HG03175 (cell line): ENCODE results near the gene NCOA1.
"Not testable (repeated sequence)": the region's sequence is repeated elsewhere in the genome, so short reads cannot be mapped to it uniquely, and the experiment has no call there.

ENCODE experiments used
- ATAC-seq: cut with Tn5 transposase; IDR thresholded peaks from one replicate; pipeline ENCODE4 v1.9.1; 2021; ENCODE audit warnings: mild to moderate bottlenecking, moderate library complexity; ENCODE audit not compliant: unreplicated experiment

The NCOA1 gene

GRCh38 chr2:24505534-24506275 is 14.7 kb downstream of the NCOA1 start:
- ATAC-seq = no peak

DNA sequence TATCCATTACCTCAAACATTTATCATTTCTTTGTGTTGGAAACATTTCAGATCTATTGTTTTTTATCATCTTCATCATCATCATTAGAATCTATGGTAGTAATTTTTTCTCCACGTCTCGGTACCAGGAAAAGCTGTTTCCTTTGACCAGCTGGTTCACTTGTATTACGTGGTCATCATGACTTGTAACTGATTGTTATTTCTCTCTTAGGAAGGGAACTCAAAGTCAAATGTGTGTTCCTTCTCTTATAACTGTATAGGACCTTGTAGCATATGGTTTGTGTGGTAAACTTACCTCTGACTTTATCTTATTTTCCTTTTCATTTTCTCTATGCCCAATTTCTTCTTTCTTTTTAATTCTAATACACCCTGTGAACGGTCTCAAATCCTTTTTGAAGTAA is 16.5 kb downstream of the NCOA1 start:
- ATAC-seq = no peak

DNA sequence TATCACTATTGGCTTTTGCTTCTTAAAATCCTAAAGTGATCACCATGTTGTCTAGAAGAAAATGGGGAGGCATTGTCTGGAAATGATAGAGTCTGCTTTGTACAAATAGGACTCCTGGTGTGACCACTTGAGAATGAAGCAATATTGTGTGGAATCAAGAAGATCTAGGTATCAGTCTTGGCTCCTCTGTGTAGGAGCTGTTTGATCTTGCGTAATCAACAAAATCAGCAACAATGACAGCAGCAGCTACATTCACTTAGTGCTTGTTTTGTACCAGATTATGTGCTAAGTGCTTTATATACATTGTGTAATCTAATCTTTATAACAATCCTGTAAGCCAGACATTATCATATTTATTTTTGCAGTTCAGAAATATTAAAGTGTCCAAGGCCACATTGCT is 17.8 kb downstream of the NCOA1 start:
- ATAC-seq = no peak

GRCh38 chr2:24509425-24509824 is 18.4 kb downstream of the NCOA1 start:
- ATAC-seq = peak; percentile 85

- peak; percentile 40 for ATAC-seq
Observed at GRCh38 chr2:24509840-24510239, 18.8 kb downstream of the NCOA1 start.

GRCh38 chr2:24510771-24511170 is 19.7 kb downstream of the NCOA1 start:
- ATAC-seq = no peak

- ATAC-seq = no peak
Observed at GRCh38 chr2:24511198-24511597, 20.1 kb downstream of the NCOA1 start.

- peak; percentile 33 for ATAC-seq
Observed at GRCh38 chr2:24511894-24512293, 20.8 kb downstream of the NCOA1 start.

DNA sequence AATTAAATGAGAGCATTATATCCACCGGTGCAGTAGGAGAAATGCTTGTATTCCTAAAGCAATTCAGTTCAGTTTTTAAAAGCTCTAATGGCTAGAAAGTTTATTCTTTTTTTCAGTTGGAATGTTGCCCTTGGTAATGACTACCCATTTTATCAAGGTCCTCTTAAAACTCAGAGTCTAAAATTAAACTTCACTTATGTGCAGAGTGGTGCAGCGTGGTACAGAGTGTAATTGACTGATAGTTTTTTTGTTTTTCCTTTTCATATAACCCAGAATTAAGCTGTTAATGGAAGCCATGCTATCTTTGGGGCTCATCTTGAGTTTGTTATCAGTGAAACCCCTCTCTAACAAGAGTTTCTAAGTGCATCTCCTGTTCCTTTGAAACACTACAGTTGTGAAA is 21.4 kb downstream of the NCOA1 start:
- no peak for ATAC-seq

- ATAC-seq = no peak
Observed at GRCh38 chr2:24512831-24513230, 21.8 kb downstream of the NCOA1 start.

GRCh38 chr2:24513281-24514071 is 22.4 kb downstream of the NCOA1 start:
- no peak for ATAC-seq

DNA sequence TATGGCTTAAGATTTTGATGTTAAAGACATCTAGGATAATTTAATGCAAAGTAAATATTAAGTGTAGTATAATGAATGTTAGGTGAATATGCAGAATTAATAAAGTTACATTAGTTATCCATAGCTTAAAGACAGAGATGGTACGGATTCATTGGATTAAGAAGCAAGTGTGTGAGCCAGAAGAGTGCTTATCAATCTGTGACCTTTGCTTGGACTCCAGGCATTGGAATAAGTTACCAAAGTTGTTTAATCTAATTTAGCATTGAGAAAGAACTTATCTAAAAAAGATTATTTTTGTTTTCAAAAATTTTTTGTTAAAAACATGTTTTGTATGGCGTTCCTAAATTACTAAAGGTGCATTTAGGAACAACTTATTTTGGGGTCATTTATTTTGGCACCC is 23.8 kb downstream of the NCOA1 start:
- ATAC-seq = no peak

DNA sequence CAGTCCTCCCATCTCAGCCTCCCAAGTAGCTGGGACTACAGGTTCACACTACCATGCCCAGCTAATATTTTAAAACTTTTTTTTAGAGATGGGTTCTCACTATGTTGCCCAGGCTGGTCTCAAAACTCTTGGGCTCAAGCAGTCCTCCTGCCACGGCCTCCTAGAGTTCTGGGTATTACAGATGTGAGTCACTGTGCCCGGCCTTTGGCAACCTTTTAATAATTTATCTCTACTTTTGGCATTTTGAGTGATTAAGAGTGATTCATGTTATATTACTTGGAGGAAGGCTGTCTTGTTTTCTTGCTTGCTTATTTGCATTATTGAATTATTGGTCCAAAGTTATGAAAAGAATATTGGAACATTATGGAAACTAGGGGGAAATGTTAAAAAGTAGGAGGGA is 24.3 kb downstream of the NCOA1 start:
- no peak for ATAC-seq

GRCh38 chr2:24515831-24516230 is 24.8 kb downstream of the NCOA1 start:
- no peak for ATAC-seq

GRCh38 chr2:24517247-24517646 is 26.2 kb downstream of the NCOA1 start:
- ATAC-seq = no peak

DNA sequence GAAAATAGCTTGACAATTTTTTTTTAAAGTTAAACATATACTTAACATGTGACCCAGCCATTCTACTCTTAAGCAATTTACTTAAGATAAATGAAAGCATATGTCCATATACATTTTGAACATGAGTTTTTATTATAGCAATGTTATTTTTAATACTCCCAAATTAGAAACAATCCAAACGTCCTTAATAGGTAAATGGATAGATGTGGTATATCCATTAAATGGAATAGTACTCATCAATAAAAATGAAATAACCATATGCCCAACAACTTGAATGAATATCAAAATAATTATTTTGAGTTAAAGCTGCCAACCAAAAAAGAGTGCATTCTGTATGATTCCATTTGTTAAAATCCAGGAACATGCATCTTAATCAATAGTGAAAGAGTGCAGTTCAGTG is 29.1 kb downstream of the NCOA1 start:
- ATAC-seq = no peak

GRCh38 chr2:24521162-24521857 is 30.3 kb downstream of the NCOA1 start:
- ATAC-seq = no peak

GRCh38 chr2:24521975-24522639 is 31.1 kb downstream of the NCOA1 start:
- no peak for ATAC-seq

DNA sequence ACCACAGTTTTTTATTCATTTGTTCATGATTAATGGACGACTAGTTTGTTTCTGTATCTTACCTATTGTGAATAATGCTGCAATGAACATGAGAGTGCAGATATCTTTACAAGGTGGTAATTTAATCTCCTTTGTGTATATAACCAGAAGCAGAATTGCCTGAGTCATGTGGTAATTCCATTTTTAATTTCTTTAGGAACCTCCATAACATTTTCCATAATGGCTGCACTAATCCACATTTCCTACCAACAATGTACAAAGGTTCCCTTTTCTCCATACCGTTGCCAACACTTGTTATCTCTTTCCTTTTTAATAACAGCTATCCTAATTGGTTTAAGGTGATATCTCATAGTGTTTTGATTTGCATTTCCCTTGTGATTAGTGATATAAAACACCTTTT is 36.5 kb downstream of the NCOA1 start:
- no peak for ATAC-seq

GRCh38 chr2:24530796-24531195 is 39.7 kb downstream of the NCOA1 start:
- no peak for ATAC-seq

DNA sequence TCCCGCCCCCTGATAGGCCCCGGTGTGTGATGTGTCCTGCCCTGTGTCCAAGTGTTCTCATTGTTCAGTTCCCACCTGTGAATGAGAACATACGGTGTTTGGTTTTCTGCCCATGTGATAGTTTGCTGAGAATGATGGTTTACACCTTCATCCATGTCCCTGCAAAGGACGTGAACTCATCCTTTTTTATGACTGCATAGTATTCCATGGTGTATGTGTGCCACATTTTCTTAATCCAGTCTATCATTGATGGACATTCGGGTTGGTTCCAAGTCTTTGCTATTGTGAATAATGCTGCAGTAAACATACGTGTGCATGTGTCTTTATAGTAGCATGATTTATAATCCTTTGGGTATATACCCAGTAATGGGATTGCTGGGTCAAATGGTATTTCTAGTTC is 40.6 kb downstream of the NCOA1 start:
- not testable (repeated sequence) for ATAC-seq
